ENCODE data around the gene C1orf116.

GRCh38 chr1:206971029-206971655, 61.4 kb downstream of the C1orf116 start:
- TF ChIP-seq POLR2A (IDR thresholded peaks at IDR 0.05): no peak
- no peak for TF ChIP-seq POLR2AphosphoS5 (IDR thresholded peaks at IDR 0.05)
